ACHN (cell line): ENCODE measurements around the gene CAB39.

Experiments used
- DNase-seq: peaks from one replicate; pipeline ENCODE4 v3.0.0-alpha.2; 2015
- in situ Hi-C: cut with HindIII; loops from 2 replicates; pipeline ENCODE4 v1.10.0; 2017; ENCODE audit warnings: low sequenced_read_pairs, low pct_ligation_motif_present, low pct_unique_long_range_greater_than_20kb

The CAB39 gene

GRCh38 chr2:230863442-230864121 lies 150.9 kb downstream of the CAB39 start:
- in situ Hi-C loops, result no loop called here
- no peak for DNase-seq

- in situ Hi-C loops, result no loop called here
- DNase-seq, result no peak
Observed at GRCh38 chr2:230864122-230864604, 151.5 kb downstream of the CAB39 start.

GRCh38 chr2:230864605-230865306 lies 152.1 kb downstream of the CAB39 start, which contains the start of gene ITM2C:
Gene ITM2C (plus strand): TSS chr2:230864942. CDS start chr2:230865026, 84 bp downstream.
- peak; percentile 78 for DNase-seq
- in situ Hi-C loops, result no loop called here

GRCh38 chr2:230865307-230865765 lies 152.7 kb downstream of the CAB39 start:
- in situ Hi-C loops, result no loop called here
- DNase-seq, result no peak

- in situ Hi-C loops, result no loop called here
- DNase-seq, result no peak
Observed at GRCh38 chr2:230865766-230866755, 153.4 kb downstream of the CAB39 start.

- DNase-seq, result peak; percentile 22
- in situ Hi-C loops, result no loop called here
Observed at GRCh38 chr2:230866756-230867523, 154.3 kb downstream of the CAB39 start.

GRCh38 chr2:230868161-230868946 lies 155.7 kb downstream of the CAB39 start:
- in situ Hi-C loops, result no loop called here
- DNase-seq, result no peak

- in situ Hi-C loops, result no loop called here
- DNase-seq, result no peak
Observed at GRCh38 chr2:230868947-230869913, 156.6 kb downstream of the CAB39 start.

- DNase-seq, result no peak
- in situ Hi-C loops, result no loop called here
Observed at GRCh38 chr2:230869914-230870543, 157.4 kb downstream of the CAB39 start.
